ENCODE data around the gene DLL3.

Gene DLL3

GRCh38 chr19:39553082-39553652 lies 54.4 kb downstream of the DLL3 start:
- ChIA-PET POLR2A (no interaction called here), CTCF (no interaction called here)
- TF ChIP-seq TARDBP (IDR thresholded peaks at IDR 0.05) (no peak), SP1 (IDR thresholded peaks at IDR 0.05) (no peak), ZNF384 (IDR thresholded peaks at IDR 0.05) (no peak), SUZ12 (IDR thresholded peaks at IDR 0.05) (no peak), ELF4 (IDR thresholded peaks at IDR 0.05) (no peak), NFRKB (IDR thresholded peaks at IDR 0.05) (no peak), LEF1 (IDR thresholded peaks at IDR 0.05; ENCODE audit: borderline replicate concordance) (no peak), BHLHE40 (IDR thresholded peaks at IDR 0.05; ENCODE audit: borderline replicate concordance) (no peak), CTBP1 (IDR thresholded peaks at IDR 0.05; ENCODE audit: borderline replicate concordance) (no peak), ARNT (IDR thresholded peaks at IDR 0.05) (no peak), FOXK2 (IDR thresholded peaks at IDR 0.05) (no peak)
- TF ChIP-seq, protein P1, sequence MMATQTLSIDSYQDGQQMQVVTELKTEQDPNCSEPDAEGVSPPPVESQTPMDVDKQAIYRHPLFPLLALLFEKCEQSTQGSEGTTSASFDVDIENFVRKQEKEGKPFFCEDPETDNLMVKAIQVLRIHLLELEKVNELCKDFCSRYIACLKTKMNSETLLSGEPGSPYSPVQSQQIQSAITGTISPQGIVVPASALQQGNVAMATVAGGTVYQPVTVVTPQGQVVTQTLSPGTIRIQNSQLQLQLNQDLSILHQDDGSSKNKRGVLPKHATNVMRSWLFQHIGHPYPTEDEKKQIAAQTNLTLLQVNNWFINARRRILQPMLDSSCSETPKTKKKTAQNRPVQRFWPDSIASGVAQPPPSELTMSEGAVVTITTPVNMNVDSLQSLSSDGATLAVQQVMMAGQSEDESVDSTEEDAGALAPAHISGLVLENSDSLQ (IDR thresholded peaks at IDR 0.05) = no peak
- DNase-seq (ENCODE audit: extremely low spot score) = no peak

GRCh38 chr19:39554701-39555311 lies 56.1 kb downstream of the DLL3 start:
- ChIA-PET POLR2A (no interaction called here), CTCF (no interaction called here)
- no peak for TF ChIP-seq FOXM1 (IDR thresholded peaks at IDR 0.05; ENCODE audit: borderline replicate concordance)
- DNase-seq (ENCODE audit: extremely low spot score) = no peak

- TF ChIP-seq ARNT (IDR thresholded peaks at IDR 0.05) (no peak), SP1 (IDR thresholded peaks at IDR 0.05) (no peak)
- no peak for DNase-seq (ENCODE audit: extremely low spot score)
- POLR2A ChIA-PET = no interaction called here
- CTCF ChIA-PET = no interaction called here
Observed at GRCh38 chr19:39555883-39556282, 57.1 kb downstream of the DLL3 start.

All from HEK293T (cell line).